Activated CD4-positive, alpha-beta memory T cell treated with anti-CD3 and anti-CD28 coated beads, Interleukin-2, amount 10 ng/mL, durations not matched to agents 7 days and 5 days (primary cell): ENCODE data around the gene ARNT2. TPM values are rescaled to one million over a fixed set of nuclear protein-coding genes. Genes with fewer than 3 reads are reported as not detected.

Experiments used
- CTCF ChIA-PET: fragments of 350-600 bp; sonication (Branson Sonifier 250); formaldehyde crosslinking; loops from one replicate; lab custom pipeline; 2021; ENCODE audit warnings: antibody characterized with exemption, inconsistent platforms; lab: Charles Lee
- POLR2A ChIA-PET: fragments of 350-600 bp; sonication (Branson Sonifier 250); formaldehyde crosslinking; loops from one replicate; lab custom pipeline; 2021; ENCODE audit warnings: antibody characterized with exemption; lab: Charles Lee
- DNase-seq: peaks from one replicate; pipeline ENCODE4 v3.0.0-alpha.2; 2020
- H3K27ac Mint-ChIP-seq: one replicate; pipeline ENCODE4 v1.8.0; 2021; ENCODE audit warnings: mild to moderate bottlenecking, mixed read lengths
- H3K27me3 Mint-ChIP-seq: one replicate; pipeline ENCODE4 v1.8.0; 2021; ENCODE audit warnings: mixed read lengths
- H3K36me3 Mint-ChIP-seq: one replicate; pipeline ENCODE4 v1.8.0; 2021; ENCODE audit warnings: low read depth, mixed read lengths
- H3K4me1 Mint-ChIP-seq: one replicate; pipeline ENCODE4 v1.8.0; 2021; ENCODE audit warnings: mixed read lengths
- H3K4me3 Mint-ChIP-seq: one replicate; pipeline ENCODE4 v1.8.0; 2021; ENCODE audit warnings: mild to moderate bottlenecking, mixed read lengths
- H3K9me3 Mint-ChIP-seq: one replicate; pipeline ENCODE4 v1.8.0; 2021; ENCODE audit warnings: mixed read lengths
- total RNA-seq, 2 experiments: library from RNA; stranded (reverse); gene quantifications; one replicate each; pipeline ENCODE4 v1.2.3, GENCODE V29; 2021

ARNT2 gene
- total RNA-seq, 2 experiments from 2014 or later, result not detected

- CTCF ChIA-PET, result interaction anchor here (0.7 kb wide), 1 partner anchor 69 kb away, joined by 3 read pairs; no protein-coding TSS in a partner anchor
- Mint-ChIP-seq H3K9me3 (no peaks in the 10 kb centered on the region), H3K36me3 (no peaks in the 10 kb centered on the region), H3K27ac (no peak overlapping the region), H3K27me3 (peaks cover 4% of the 10 kb centered on the region), H3K4me1 (no peaks in the 10 kb centered on the region), H3K4me3 (no peak overlapping the region)
- DNase-seq, result no peak
- POLR2A ChIA-PET, result no interaction called here
Measured at GRCh38 chr15:80558631-80559319, 154.6 kb downstream of the ARNT2 start.

DNA sequence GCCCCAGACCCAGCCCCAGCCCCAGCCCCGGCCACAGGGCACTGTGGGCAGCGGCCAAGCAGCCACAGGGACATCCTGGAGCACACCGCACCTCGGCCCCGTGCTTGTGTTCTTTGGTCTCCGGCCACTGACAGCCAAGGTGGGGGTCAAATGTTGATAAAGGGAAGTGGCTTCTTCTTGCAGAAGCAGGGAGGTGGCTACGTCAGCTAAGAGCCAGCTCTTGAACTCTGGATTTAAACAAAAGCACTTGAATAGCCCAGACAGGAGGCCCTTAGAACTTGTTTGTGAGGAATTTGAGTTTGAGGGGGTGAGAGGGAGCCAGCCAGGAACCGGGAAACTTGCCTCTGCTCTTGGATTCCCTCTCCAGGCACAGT is 155.1 kb downstream of the ARNT2 start:
- CTCF ChIA-PET, result no interaction called here
- no peaks in the 10 kb centered on the region for H3K36me3 Mint-ChIP-seq
- H3K4me3 Mint-ChIP-seq, result no peak overlapping the region
- DNase-seq, result no peak
- H3K27ac Mint-ChIP-seq, result no peak overlapping the region
- no peaks in the 10 kb centered on the region for H3K4me1 Mint-ChIP-seq
- no peaks in the 10 kb centered on the region for H3K9me3 Mint-ChIP-seq
- POLR2A ChIA-PET, result no interaction called here
- H3K27me3 Mint-ChIP-seq, result peaks cover 2% of the 10 kb centered on the region

- no peaks in the 10 kb centered on the region for H3K9me3 Mint-ChIP-seq
- no peak overlapping the region for H3K4me3 Mint-ChIP-seq
- no peaks in the 10 kb centered on the region for H3K36me3 Mint-ChIP-seq
- DNase-seq, result no peak
- CTCF ChIA-PET, result no interaction called here
- H3K27ac Mint-ChIP-seq, result no peak overlapping the region
- H3K4me1 Mint-ChIP-seq, result no peaks in the 10 kb centered on the region
- POLR2A ChIA-PET, result no interaction called here
- peaks cover 2% of the 10 kb centered on the region for H3K27me3 Mint-ChIP-seq
Measured at GRCh38 chr15:80559761-80560160, 155.6 kb downstream of the ARNT2 start.

GRCh38 chr15:80560601-80561400 is 156.6 kb downstream of the ARNT2 start:
- ChIA-PET CTCF (no interaction called here), POLR2A (no interaction called here)
- no peak for DNase-seq
- Mint-ChIP-seq H3K4me1 (peaks cover 3% of the 10 kb centered on the region), H3K36me3 (no peaks in the 10 kb centered on the region), H3K27me3 (peaks cover 6% of the 10 kb centered on the region), H3K4me3 (no peak overlapping the region), H3K27ac (no peak overlapping the region), H3K9me3 (no peaks in the 10 kb centered on the region)

GRCh38 chr15:80561500-80561899 is 157.3 kb downstream of the ARNT2 start:
- Mint-ChIP-seq H3K27me3 (peaks cover 11% of the 10 kb centered on the region), H3K9me3 (no peaks in the 10 kb centered on the region), H3K4me3 (no peak overlapping the region), H3K27ac (no peak overlapping the region), H3K36me3 (no peaks in the 10 kb centered on the region), H3K4me1 (peaks cover 3% of the 10 kb centered on the region)
- POLR2A ChIA-PET, result no interaction called here
- DNase-seq, result no peak
- CTCF ChIA-PET, result no interaction called here

GRCh38 chr15:80562033-80562432 is 157.9 kb downstream of the ARNT2 start:
- Mint-ChIP-seq H3K36me3 (no peaks in the 10 kb centered on the region), H3K4me3 (no peak overlapping the region), H3K27me3 (peaks cover 15% of the 10 kb centered on the region), H3K9me3 (no peaks in the 10 kb centered on the region), H3K4me1 (peaks cover 3% of the 10 kb centered on the region), H3K27ac (no peak overlapping the region)
- ChIA-PET POLR2A (no interaction called here), CTCF (no interaction called here)
- DNase-seq, result no peak

- Mint-ChIP-seq H3K4me1 (peaks cover 3% of the 10 kb centered on the region), H3K27ac (no peak overlapping the region), H3K4me3 (no peak overlapping the region), H3K27me3 (peaks cover 15% of the 10 kb centered on the region), H3K9me3 (no peaks in the 10 kb centered on the region), H3K36me3 (no peaks in the 10 kb centered on the region)
- CTCF ChIA-PET, result no interaction called here
- POLR2A ChIA-PET, result no interaction called here
- no peak for DNase-seq
Measured at GRCh38 chr15:80562846-80563245, 158.7 kb downstream of the ARNT2 start.

GRCh38 chr15:80563372-80563997 is 159.3 kb downstream of the ARNT2 start:
- no peak overlapping the region for H3K27ac Mint-ChIP-seq
- no peaks in the 10 kb centered on the region for H3K9me3 Mint-ChIP-seq
- POLR2A ChIA-PET, result no interaction called here
- peaks cover 15% of the 10 kb centered on the region for H3K27me3 Mint-ChIP-seq
- H3K36me3 Mint-ChIP-seq, result no peaks in the 10 kb centered on the region
- peaks cover 5% of the 10 kb centered on the region for H3K4me1 Mint-ChIP-seq
- CTCF ChIA-PET, result no interaction called here
- H3K4me3 Mint-ChIP-seq, result no peak overlapping the region
- DNase-seq, result no peak

DNA sequence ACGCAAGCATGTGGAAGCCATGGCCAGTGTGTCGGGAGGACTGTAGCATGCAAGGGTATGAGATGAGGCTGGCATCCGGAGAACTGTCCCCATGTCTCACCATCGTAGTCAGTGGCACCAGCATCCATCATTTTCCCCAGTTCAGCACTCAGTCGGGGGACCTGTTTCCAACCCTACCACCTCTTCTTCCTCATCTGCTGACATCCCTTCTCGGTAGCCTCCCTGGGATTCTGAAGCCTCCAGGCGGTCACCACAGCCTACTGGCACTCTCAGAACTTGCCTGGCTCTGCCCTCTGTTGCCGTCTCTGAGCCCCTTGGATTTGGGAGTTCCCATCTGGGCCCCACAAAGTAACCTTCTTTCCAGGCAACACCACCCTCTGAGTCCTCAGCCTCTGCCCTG is 159.9 kb downstream of the ARNT2 start:
- no peak overlapping the region for H3K27ac Mint-ChIP-seq
- peaks cover 5% of the 10 kb centered on the region for H3K4me1 Mint-ChIP-seq
- CTCF ChIA-PET, result no interaction called here
- no peaks in the 10 kb centered on the region for H3K9me3 Mint-ChIP-seq
- H3K4me3 Mint-ChIP-seq, result no peak overlapping the region
- POLR2A ChIA-PET, result no interaction called here
- no peaks in the 10 kb centered on the region for H3K36me3 Mint-ChIP-seq
- peaks cover 15% of the 10 kb centered on the region for H3K27me3 Mint-ChIP-seq
- no peak for DNase-seq

DNA sequence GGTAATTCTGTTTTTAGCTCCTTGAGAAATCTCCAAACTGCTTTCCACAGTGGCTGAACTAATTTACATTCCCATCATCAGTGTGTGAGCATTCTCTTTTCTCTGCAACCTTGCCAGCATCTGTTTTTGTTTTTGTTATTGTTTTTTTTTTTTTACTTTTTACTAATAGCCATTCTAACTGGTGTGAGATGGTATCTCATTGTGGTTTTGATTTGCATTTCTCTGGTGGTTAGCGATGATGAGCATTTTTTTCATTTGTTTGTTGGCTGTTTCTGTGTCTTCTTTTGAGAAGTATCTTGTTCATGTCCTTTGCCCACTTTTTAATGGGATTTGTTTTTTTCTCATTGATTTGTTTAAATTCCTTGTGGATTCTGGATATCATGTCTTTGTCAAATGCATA is 161.2 kb downstream of the ARNT2 start:
- ChIA-PET POLR2A (no interaction called here), CTCF (interaction anchor here (0.8 to 3.2 kb wide), 2 partner anchors 211 to 405 kb away, joined by 3 to 20 read pairs; no protein-coding TSS in a partner anchor)
- no peaks in the 10 kb centered on the region for H3K36me3 Mint-ChIP-seq
- no peaks in the 10 kb centered on the region for H3K9me3 Mint-ChIP-seq
- H3K4me3 Mint-ChIP-seq, result no peak overlapping the region
- peaks cover 5% of the 10 kb centered on the region for H3K4me1 Mint-ChIP-seq
- peaks cover 16% of the 10 kb centered on the region for H3K27me3 Mint-ChIP-seq
- H3K27ac Mint-ChIP-seq, result no peak overlapping the region
- no peak for DNase-seq

DNA sequence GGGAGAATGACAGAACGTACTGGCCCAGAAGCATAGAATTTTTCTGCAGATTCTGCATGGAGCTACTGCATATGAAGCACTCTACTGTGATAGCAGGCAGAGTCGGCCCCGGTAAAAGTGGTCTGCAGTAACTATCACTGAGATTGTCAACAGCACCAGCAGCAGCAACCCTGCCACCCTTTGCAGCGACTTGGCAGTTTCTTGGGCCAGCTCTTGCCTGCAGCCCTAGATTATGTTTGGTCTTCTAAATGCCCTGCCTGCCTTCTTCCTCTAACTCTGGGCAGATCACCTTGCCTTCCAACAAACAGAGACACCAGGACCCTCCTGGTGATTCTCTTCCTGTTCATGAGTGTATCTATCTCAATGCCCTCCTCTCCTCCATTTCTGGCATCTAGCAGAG is 161.8 kb downstream of the ARNT2 start:
- Mint-ChIP-seq H3K9me3 (no peaks in the 10 kb centered on the region), H3K4me3 (no peak overlapping the region), H3K4me1 (peaks cover 5% of the 10 kb centered on the region), H3K27ac (no peak overlapping the region), H3K36me3 (no peaks in the 10 kb centered on the region), H3K27me3 (peaks cover 16% of the 10 kb centered on the region)
- no peak for DNase-seq
- ChIA-PET CTCF (interaction anchor here (0.8 to 3.2 kb wide), 3 partner anchors 210 to 404 kb away, joined by 3 to 20 read pairs (median 11); partner anchors contain the start of gene CEMIP), POLR2A (no interaction called here)

DNA sequence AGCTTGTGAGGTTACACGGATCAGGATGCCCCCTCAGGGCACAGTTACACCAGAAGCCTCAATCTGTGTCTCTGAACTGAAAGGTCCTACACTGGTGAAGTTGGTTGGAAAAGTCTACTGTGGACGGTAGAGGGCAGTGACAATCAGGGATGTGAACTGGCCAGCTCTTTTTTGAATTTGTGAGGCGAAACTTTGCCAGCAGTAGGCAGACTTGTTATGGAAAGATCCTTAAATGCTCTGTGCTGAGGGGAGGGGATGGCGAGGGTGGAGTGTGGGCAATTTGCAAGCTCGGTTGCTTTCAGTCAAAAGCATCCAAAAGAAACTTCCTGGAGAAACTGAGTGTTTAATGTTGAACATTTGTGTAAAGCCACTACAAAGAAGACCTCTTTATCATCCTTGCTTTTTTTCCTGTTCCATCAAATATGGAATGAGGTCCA is 163.6 kb downstream of the ARNT2 start:
- H3K27me3 Mint-ChIP-seq, result peaks cover 19% of the 10 kb centered on the region
- CTCF ChIA-PET, result interaction anchor here (1.0 to 3.2 kb wide), 4 partner anchors 209 to 402 kb away, joined by 3 to 20 read pairs (median 7); partner anchors contain the start of gene CEMIP
- H3K9me3 Mint-ChIP-seq, result no peaks in the 10 kb centered on the region
- POLR2A ChIA-PET, result no interaction called here
- DNase-seq, result peak; percentile 23
- no peak overlapping the region for H3K4me3 Mint-ChIP-seq
- no peaks in the 10 kb centered on the region for H3K36me3 Mint-ChIP-seq
- H3K27ac Mint-ChIP-seq, result no peak overlapping the region
- peaks cover 5% of the 10 kb centered on the region for H3K4me1 Mint-ChIP-seq

- POLR2A ChIA-PET, result no interaction called here
- no peaks in the 10 kb centered on the region for H3K36me3 Mint-ChIP-seq
- CTCF ChIA-PET, result interaction anchor here (1.2 to 3.2 kb wide), 3 partner anchors 208 to 218 kb away, joined by 3 to 20 read pairs (median 11); partner anchors contain the start of gene CEMIP
- no peak overlapping the region for H3K27ac Mint-ChIP-seq
- no peak for DNase-seq
- no peaks in the 10 kb centered on the region for H3K9me3 Mint-ChIP-seq
- peaks cover 20% of the 10 kb centered on the region for H3K27me3 Mint-ChIP-seq
- H3K4me3 Mint-ChIP-seq, result no peak overlapping the region
- H3K4me1 Mint-ChIP-seq, result peaks cover 5% of the 10 kb centered on the region
Measured at GRCh38 chr15:80568298-80568697, 164.1 kb downstream of the ARNT2 start.
